Activated naive CD4-positive, alpha-beta T cell treated with anti-CD3 and anti-CD28 coated beads, Interleukin-2, amount 10 ng/mL, durations not matched to agents 5 hours and 36 hours (primary cell): Measurements from ENCODE around the gene PPP6R1. TPM values are rescaled to one million over a fixed set of nuclear protein-coding genes. Genes with fewer than 3 reads are reported as not detected.

Source experiments
- microRNA-seq: library from miRNA; unstranded; fragments of <30 nt; microRNA quantifications from one replicate; pipeline ENCODE4 v1.2.0, GENCODE V29; 2022; ENCODE audit warnings: borderline microRNAs expressed, borderline replicate concordance
- total RNA-seq, 2 experiments: library from RNA; stranded (reverse); gene quantifications; one replicate each; pipeline ENCODE4 v1.2.3, GENCODE V29; 2021

The PPP6R1 gene, protein sequence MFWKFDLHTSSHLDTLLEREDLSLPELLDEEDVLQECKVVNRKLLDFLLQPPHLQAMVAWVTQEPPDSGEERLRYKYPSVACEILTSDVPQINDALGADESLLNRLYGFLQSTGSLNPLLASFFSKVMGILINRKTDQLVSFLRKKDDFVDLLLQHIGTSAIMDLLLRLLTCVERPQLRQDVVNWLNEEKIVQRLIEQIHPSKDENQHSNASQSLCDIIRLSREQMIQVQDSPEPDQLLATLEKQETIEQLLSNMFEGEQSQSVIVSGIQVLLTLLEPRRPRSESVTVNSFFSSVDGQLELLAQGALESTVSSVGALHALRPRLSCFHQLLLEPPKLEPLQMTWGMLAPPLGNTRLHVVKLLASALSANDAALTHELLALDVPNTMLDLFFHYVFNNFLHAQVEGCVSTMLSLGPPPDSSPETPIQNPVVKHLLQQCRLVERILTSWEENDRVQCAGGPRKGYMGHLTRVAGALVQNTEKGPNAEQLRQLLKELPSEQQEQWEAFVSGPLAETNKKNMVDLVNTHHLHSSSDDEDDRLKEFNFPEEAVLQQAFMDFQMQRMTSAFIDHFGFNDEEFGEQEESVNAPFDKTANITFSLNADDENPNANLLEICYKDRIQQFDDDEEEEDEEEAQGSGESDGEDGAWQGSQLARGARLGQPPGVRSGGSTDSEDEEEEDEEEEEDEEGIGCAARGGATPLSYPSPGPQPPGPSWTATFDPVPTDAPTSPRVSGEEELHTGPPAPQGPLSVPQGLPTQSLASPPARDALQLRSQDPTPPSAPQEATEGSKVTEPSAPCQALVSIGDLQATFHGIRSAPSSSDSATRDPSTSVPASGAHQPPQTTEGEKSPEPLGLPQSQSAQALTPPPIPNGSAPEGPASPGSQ
- 100 to 1,000 TPM; 179 to 181 TPM for total RNA-seq

GRCh38 chr19:55258828-55259539 lies at the start of gene PPP6R1:
PPP6R1 (minus strand) TSS chr19:55259017; CDS start chr19:55247103, 11,914 bp downstream.

DNA sequence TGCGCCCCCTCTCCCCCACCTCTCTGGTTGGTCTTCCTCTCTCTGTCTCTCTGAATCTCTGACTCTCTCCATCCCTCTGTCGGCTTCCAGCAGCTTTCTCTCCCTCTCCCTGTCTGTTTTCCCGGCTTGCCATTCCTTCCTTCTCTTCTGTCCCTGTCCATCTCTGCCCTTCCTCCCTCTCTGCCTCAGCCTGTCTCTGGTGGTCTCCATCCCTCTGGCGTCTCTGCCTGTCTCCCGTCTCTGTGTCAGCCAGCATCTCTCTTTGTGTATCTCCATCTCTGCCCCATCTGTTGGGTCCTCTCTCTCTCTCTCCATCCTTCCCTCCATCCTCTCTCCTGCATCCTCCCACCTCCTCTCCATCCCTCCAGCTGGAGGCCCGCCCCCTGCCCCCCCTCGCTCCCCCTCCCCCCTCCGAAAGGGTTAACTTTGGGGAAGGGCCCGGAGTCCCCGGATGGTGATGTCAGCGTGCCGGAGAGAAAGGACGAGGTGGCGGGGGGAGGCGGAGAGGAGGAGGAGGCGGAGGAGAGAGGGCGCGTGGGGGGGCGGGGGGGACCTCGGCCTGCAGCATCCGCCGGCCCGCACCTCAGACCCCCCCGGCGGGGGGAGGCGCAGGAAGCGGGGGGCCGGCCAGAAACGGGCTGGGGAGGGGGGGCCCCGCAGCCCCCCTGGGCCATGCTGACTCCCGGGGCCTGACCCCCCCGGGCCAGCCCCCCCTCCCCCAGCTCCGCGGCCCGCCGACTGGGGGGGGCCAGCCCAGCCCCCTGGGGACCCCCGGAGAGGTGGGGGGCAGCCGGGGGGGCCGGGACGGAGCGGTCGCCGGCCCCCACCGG lies 24.9 kb upstream of the PPP6R1 start, which contains the start of gene BRSK1:
Gene BRSK1, plus strand, starts transcription at position 450 of the 830 bp plus-strand sequence. CDS start 446 bp downstream, outside the sequence.

GRCh38 chr19:55279770-55280643 lies 21.2 kb upstream of the PPP6R1 start, which contains the start of gene HSPBP1:
HSPBP1 (minus strand) TSS chr19:55280110; CDS start chr19:55279608, 502 bp downstream.

GRCh38 chr19:55228403-55229031 lies 30.3 kb downstream of the PPP6R1 start, which contains the start of gene TMEM86B:
TMEM86B (minus strand) TSS chr19:55228763; CDS start chr19:55228741, 22 bp downstream.

DNA sequence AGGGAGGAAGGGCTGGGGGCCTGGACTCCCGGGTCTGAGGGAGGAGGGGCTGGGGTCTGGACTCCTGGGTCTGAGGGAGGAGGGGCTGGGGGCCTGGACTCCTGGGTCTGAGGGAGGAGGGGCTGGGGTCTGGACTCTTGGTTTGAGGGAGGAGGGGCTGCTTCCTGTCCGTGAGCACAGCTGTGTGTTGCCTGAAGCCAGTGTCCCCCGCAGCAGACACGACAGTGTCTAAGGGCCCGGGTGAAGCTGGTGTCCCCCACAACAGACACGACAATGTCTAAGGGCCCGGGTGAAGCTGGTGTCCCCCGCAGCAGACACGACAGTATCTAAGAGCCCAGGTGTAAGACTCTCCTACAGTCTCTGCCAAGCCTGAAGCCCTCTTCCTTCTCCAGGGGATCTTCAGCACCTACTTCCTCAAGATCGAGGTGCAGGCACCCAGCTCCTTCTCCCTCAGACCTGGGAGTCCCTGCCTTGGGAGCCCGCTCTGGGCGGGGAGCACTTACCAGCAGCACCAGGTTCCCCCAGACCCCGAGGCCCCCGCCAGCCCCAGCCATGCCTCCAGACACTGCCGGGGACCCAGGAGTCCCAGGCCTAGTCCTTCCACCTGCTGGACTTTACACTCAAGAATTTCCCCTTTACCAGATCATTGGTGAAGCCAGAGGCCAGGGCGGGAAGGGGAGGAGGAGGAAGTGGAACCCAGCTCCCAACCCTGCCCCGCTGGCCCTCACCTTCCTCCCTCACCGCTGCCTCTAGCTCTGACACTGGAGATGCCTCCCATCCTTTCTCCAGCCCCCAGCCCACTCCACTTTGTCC lies 49.7 kb downstream of the PPP6R1 start, which contains the start of gene PTPRH:
Gene PTPRH, minus strand, starts transcription at position 622 of the 813 bp plus-strand sequence. Its CDS starts 68 bp downstream, at position 554.

Small RNAs within 50 kb of the gene (microRNA-seq; reads per million reads assigned to microRNA genes)
- gene MIR6802 (0.63 reads per million), gene MIR6803 (1.3 reads per million), gene MIR6804 (1.5 reads per million)

Other genes with a start within 250 kb of the PPP6R1 start
- under 1 TPM; 0.26 to 0.43 TPM for gene GP6, start 220.8 kb downstream of the PPP6R1 start, total RNA-seq
- gene RDH13, start 195.9 kb downstream of the PPP6R1 start, total RNA-seq: 10 to 100 TPM; 19.7 to 21.7 TPM
- gene EPS8L1, start 183.1 kb downstream of the PPP6R1 start, total RNA-seq: 1 to 10 TPM; 3.1 to 4.3 TPM
- 100 to 1,000 TPM; 135 to 141 TPM for gene PPP1R12C, start 141.4 kb downstream of the PPP6R1 start, total RNA-seq
- gene TNNT1, start 109.8 kb downstream of the PPP6R1 start, total RNA-seq: not detected
- not detected for gene TNNI3, start 101.3 kb downstream of the PPP6R1 start, total RNA-seq
- not detected for gene DNAAF3, start 92.4 kb downstream of the PPP6R1 start, total RNA-seq
- gene SYT5, start 78.7 kb downstream of the PPP6R1 start, total RNA-seq: not detected
- gene PTPRH, start 49.5 kb downstream of the PPP6R1 start, total RNA-seq: not detected
- gene TMEM86B, start 30.3 kb downstream of the PPP6R1 start, total RNA-seq: 10 to 100 TPM; 11.7 to 14.0 TPM
- 10 to 100 TPM; 23.0 to 25.5 TPM for gene HSPBP1, start 21.1 kb upstream of the PPP6R1 start, total RNA-seq
- 1 to 10 TPM; 4.0 to 5.9 TPM for gene BRSK1, start 25.0 kb upstream of the PPP6R1 start, total RNA-seq
- gene TMEM150B, start 66.3 kb upstream of the PPP6R1 start, total RNA-seq: under 1 TPM in 1 of 2 experiments, not detected in 1; 0.29 TPM
- gene KMT5C, start 80.9 kb upstream of the PPP6R1 start, total RNA-seq: 10 to 100 TPM; 24.2 to 25.6 TPM
- gene COX6B2, start 95.7 kb upstream of the PPP6R1 start, total RNA-seq: under 1 TPM in 1 of 2 experiments, not detected in 1; 0.14 TPM
- gene GARIN5B, start 104.2 kb upstream of the PPP6R1 start, total RNA-seq: not detected
- gene IL11, start 111.4 kb upstream of the PPP6R1 start, total RNA-seq: under 1 TPM; 0.15 to 0.29 TPM
- not detected for gene TMEM190, start 117.8 kb upstream of the PPP6R1 start, total RNA-seq
- gene TMEM238, start 125.3 kb upstream of the PPP6R1 start, total RNA-seq: 10 to 100 TPM; 28.2 to 31.1 TPM
- 1,000 to 10,000 TPM; 3,962 to 3,998 TPM for gene RPL28, start 126.9 kb upstream of the PPP6R1 start, total RNA-seq
- gene UBE2S, start 148.8 kb upstream of the PPP6R1 start, total RNA-seq: 100 to 1,000 TPM; 146 to 148 TPM
- not detected for gene SHISA7, start 184.3 kb upstream of the PPP6R1 start, total RNA-seq
- gene ISOC2, start 202.6 kb upstream of the PPP6R1 start, total RNA-seq: 10 to 100 TPM; 15.7 to 16.6 TPM
- not detected for gene C19orf85, start 205.7 kb upstream of the PPP6R1 start, total RNA-seq
- 10 to 100 TPM in 1 of 2 experiments, 1 to 10 TPM in 1; 8.2 to 11.3 TPM for gene ZNF628, start 217.6 kb upstream of the PPP6R1 start, total RNA-seq
- 1 to 10 TPM; 8.7 to 8.8 TPM for gene NAT14, start 226.2 kb upstream of the PPP6R1 start, total RNA-seq
- under 1 TPM; 0.12 to 0.53 TPM for gene SSC5D, start 229.4 kb upstream of the PPP6R1 start, total RNA-seq